CD4-positive, alpha-beta memory T cell (primary cell): ENCODE data around the gene TCF7. TPM values are rescaled to one million over a fixed set of nuclear protein-coding genes. Genes with fewer than 3 reads are reported as not detected.
"Not testable (repeated sequence)": the region's sequence is repeated elsewhere in the genome, so short reads cannot be mapped to it uniquely, and the experiment has no call there.

Experiments
- CTCF ChIA-PET: fragments of 350-600 bp; sonication (Branson Sonifier 250); formaldehyde crosslinking; loops from one replicate; lab custom pipeline; 2021; ENCODE audit warnings: inconsistent platforms; ENCODE audit not compliant: partially characterized antibody; lab: Charles Lee
- POLR2A ChIA-PET: fragments of 350-600 bp; sonication (Branson Sonifier 250); formaldehyde crosslinking; loops from one replicate; lab custom pipeline; 2021; ENCODE audit not compliant: partially characterized antibody; lab: Charles Lee
- DNase-seq, 5 donors: peaks; one replicate each; pipeline versions ENCODE4 v3.0.0 to v3.0.0-alpha.2; 2020 to 2022; ENCODE audit warnings: mixed read lengths in 1 of 5
- H3K27ac ChIP-seq: one replicate; pipeline ENCODE4 v1.7.0; 2013; ENCODE audit warnings: low read depth, low read length
- H3K27me3 ChIP-seq: 2 replicates; pipeline ENCODE4 v1.7.0; 2013; ENCODE audit warnings: mild to moderate bottlenecking, low read length, moderate library complexity; ENCODE audit not compliant: insufficient read depth
- H3K36me3 ChIP-seq: 2 replicates; pipeline ENCODE4 v1.7.0; 2013; ENCODE audit warnings: mild to moderate bottlenecking, low read length, moderate library complexity; ENCODE audit not compliant: insufficient read depth
- H3K4me1 ChIP-seq: 2 replicates; pipeline ENCODE4 v1.7.0; 2013; ENCODE audit warnings: mild to moderate bottlenecking, low read length, moderate library complexity; ENCODE audit not compliant: insufficient read depth
- H3K4me3 ChIP-seq, 2 donors: one replicate each; pipeline ENCODE4 v1.7.0; 2013; ENCODE audit warnings: low read length in 2 of 2, mild to moderate bottlenecking in 1 of 2
- H3K9me3 ChIP-seq, 2 donors: one replicate each; pipeline ENCODE4 v1.7.0; 2013; ENCODE audit warnings: low read length in 2 of 2, control low read depth in 1 of 2; ENCODE audit not compliant: control insufficient read depth in 1 of 2
- H3K27ac Mint-ChIP-seq, 7 donors: one replicate each; pipeline ENCODE4 v1.8.0; 2020 to 2021; ENCODE audit warnings: mixed read lengths in 7 of 7, mild to moderate bottlenecking in 6 of 7, inconsistent platforms in 3 of 7, moderate library complexity in 3 of 7
- H3K27me3 Mint-ChIP-seq, 2 donors: one replicate each; pipeline ENCODE4 v1.8.0; 2020 to 2021; ENCODE audit warnings: mixed read lengths in 2 of 2
- H3K36me3 Mint-ChIP-seq, 2 donors: one replicate each; pipeline ENCODE4 v1.8.0; 2020 to 2021; ENCODE audit warnings: mixed read lengths in 2 of 2, inconsistent platforms in 1 of 2, mild to moderate bottlenecking in 1 of 2
- H3K4me1 Mint-ChIP-seq, 4 donors: one replicate each; pipeline ENCODE4 v1.8.0; 2020 to 2021; ENCODE audit warnings: mixed read lengths in 4 of 4, mild to moderate bottlenecking in 1 of 4
- H3K4me3 Mint-ChIP-seq, 8 donors: one replicate each; pipeline ENCODE4 v1.8.0; 2020 to 2021; ENCODE audit warnings: mixed read lengths in 8 of 8, mild to moderate bottlenecking in 7 of 8, moderate library complexity in 6 of 8, inconsistent platforms in 3 of 8
- H3K9me3 Mint-ChIP-seq, 8 donors: one replicate each; pipeline ENCODE4 v1.8.0; 2020 to 2021; ENCODE audit warnings: mixed read lengths in 8 of 8, mild to moderate bottlenecking in 5 of 8, inconsistent platforms in 3 of 8, moderate library complexity in 1 of 8
- intact Hi-C: fragments of 100-400 bp; cut with micrococcal nuclease; formaldehyde crosslinking; loops from one replicate; pipeline ENCODE4 v1.15.1; 2023
- polyA plus RNA-seq, 2 donors: library from polyadenylated mRNA; unstranded; fragments of 300-500 nt; fragmentation: Illumina TruSeq; gene quantifications; one replicate each; pipeline ENCODE4 v1.2.3, GENCODE V29; 2021
- total RNA-seq, 2 experiments: library from RNA; stranded (reverse); gene quantifications; one replicate each; pipeline ENCODE4 v1.2.3, GENCODE V29; 2021

Gene TCF7
- total and polyA plus RNA-seq, 4 experiments from 2014 or later = 102 to 841 (median 622) TPM

DNA sequence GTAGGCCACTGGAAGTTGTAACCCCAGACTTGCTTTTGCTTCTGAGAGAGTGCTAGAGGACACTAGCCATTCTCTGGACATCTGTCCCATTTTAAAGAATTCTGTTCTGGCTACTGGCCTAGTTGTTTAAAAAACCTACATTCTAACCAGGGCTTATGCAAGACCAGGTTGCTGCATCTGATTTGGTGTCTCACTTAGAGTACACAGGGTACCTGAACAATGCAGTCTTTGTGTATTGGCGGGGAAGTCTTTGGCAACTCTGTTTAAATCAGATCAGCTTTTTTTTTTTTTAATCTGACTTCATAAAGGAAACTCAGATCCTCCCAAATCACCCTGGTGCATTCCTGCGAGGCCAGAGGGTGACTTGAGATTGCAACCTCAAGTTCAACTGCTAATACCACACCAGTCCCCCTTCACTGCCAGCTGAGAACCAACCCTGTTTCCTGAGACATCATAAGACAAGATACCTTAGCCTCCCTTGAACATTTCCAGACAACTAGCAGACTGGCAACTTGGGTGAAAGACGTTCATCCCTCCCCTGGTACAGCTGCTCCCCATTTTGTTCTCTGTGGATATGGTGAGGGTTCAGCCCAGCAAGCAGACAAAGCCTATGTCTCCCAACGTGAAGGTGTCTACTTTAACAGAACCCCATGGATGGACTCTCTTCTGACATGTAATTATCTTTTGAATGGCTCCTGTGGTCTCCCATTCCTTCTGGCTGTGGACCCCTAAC, 35.3 kb downstream of the TCF7 start:
- Histone ChIP-seq H3K27me3 (no peaks in the 10 kb centered on the region), H3K4me3 (no peak overlapping the region), H3K4me1 (peaks cover 50% of the 10 kb centered on the region), H3K27ac (peak overlapping the region; percentile 18), H3K9me3 (no peaks in the 10 kb centered on the region), H3K36me3 (peaks cover 62% of the 10 kb centered on the region)
- peak overlapping the region; percentile 82 to 98 (median 89) for H3K27ac Mint-ChIP-seq
- intact Hi-C loops = loop anchor here (2.0 kb wide), 1 partner anchor 27 kb away; the partner anchor contains the start of gene SKP1
- H3K9me3 Mint-ChIP-seq = peaks cover 0 to 1% (median 0%) of the 10 kb centered on the region in 8 donors
- peaks cover 46 to 80% of the 10 kb centered on the region in 2 donors for H3K36me3 Mint-ChIP-seq
- no peaks in the 10 kb centered on the region for H3K27me3 Mint-ChIP-seq
- peak overlapping the region in 2 of 8 donors; percentile 25 to 34 for H3K4me3 Mint-ChIP-seq
- CTCF ChIA-PET = interaction anchor here (1.1 to 25.4 kb wide), 8 partner anchors 7 to 123 kb away, joined by 3 to 603 read pairs (median 4); no protein-coding TSS in a partner anchor
- POLR2A ChIA-PET = interaction anchor here (0.6 to 23.7 kb wide), 15 partner anchors 11 to 151 kb away, joined by 3 to 313 read pairs (median 9); partner anchors contain the start of genes SKP1 and VDAC1
- peaks cover 43 to 79% (median 54%) of the 10 kb centered on the region in 4 donors for H3K4me1 Mint-ChIP-seq
- DNase-seq = no peak

GRCh38 chr5:134151723-134152122, 37.2 kb downstream of the TCF7 start:
- no peak overlapping the region for H3K27ac ChIP-seq
- H3K9me3 Mint-ChIP-seq = no peaks in the 10 kb centered on the region
- ChIA-PET CTCF (interaction anchor here (1.1 to 25.4 kb wide), 5 partner anchors 10 to 155 kb away, joined by 3 to 603 read pairs (median 4); no protein-coding TSS in a partner anchor), POLR2A (interaction anchor here (0.6 to 23.7 kb wide), 9 partner anchors 9 to 125 kb away, joined by 3 to 313 read pairs (median 11); partner anchors contain the start of genes PPP2CA and SKP1)
- H3K36me3 Mint-ChIP-seq = peaks cover 46 to 79% of the 10 kb centered on the region in 2 donors
- no peaks in the 10 kb centered on the region for H3K9me3 ChIP-seq
- H3K4me1 Mint-ChIP-seq = peaks cover 48 to 79% (median 59%) of the 10 kb centered on the region in 4 donors
- intact Hi-C loops = no loop called here
- H3K36me3 ChIP-seq = peaks cover 61% of the 10 kb centered on the region
- H3K27me3 Mint-ChIP-seq = no peaks in the 10 kb centered on the region
- peak overlapping the region in 6 of 7 donors; percentile 25 to 84 (median 72) for H3K27ac Mint-ChIP-seq
- peaks cover 64% of the 10 kb centered on the region for H3K4me1 ChIP-seq
- peak overlapping the region in 4 of 8 donors; percentile 14 to 35 (median 31) for H3K4me3 Mint-ChIP-seq
- H3K27me3 ChIP-seq = no peaks in the 10 kb centered on the region
- no peak overlapping the region for H3K4me3 ChIP-seq
- no peak for DNase-seq

DNA sequence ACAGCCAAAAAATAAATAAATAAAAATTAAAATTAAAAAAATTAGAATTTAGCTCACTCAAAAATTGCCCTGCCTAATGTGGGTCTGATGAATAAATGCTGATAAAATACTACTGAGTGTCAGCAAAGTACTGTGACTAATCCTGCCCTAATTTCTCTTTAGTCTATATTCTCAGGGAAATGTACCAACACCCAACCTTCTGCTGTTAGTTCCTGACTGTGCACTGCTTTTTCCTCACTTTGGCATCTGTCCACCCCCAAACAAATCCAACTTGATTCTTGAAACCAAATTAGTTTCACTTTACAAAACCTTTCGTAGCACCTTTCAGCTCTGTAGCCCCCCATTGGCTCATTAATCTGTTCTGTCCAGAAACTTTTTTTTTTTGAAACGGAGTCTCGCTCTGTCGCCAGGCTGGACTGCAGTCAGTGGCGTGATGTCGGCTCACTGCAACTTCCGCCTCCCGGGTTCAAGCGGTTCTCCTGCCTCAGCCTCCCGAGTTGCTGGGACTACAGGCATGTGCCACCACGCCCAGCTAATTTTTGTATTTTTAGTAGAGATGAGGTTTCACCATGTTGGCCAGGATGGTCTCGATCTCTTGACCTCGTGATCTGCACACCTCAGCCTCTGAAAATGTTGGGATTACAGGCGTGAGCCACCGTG, 37.8 kb downstream of the TCF7 start:
- Mint-ChIP-seq H3K4me1 (peaks cover 47 to 78% (median 59%) of the 10 kb centered on the region in 4 donors), H3K4me3 (peak overlapping the region in 5 of 8 donors; percentile 31 to 55 (median 50)), H3K27ac (peak overlapping the region; percentile 32 to 92 (median 80)), H3K36me3 (peaks cover 44 to 75% of the 10 kb centered on the region in 2 donors)
- CTCF ChIA-PET = interaction anchor here (0.7 to 25.4 kb wide), 11 partner anchors 10 to 156 kb away, joined by 3 to 603 read pairs (median 3); partner anchors contain the start of gene SKP1
- H3K4me3 ChIP-seq, H3K27me3 Mint-ChIP-seq, intact Hi-C loops, H3K27me3 ChIP-seq, H3K27ac ChIP-seq, H3K9me3 ChIP-seq, DNase-seq, H3K9me3 Mint-ChIP-seq: not testable (repeated sequence)
- Histone ChIP-seq H3K36me3 (peaks cover 56% of the 10 kb centered on the region), H3K4me1 (peaks cover 64% of the 10 kb centered on the region)
- POLR2A ChIA-PET = interaction anchor here (0.6 to 23.7 kb wide), 10 partner anchors 8 to 126 kb away, joined by 3 to 313 read pairs (median 6); partner anchors contain the start of gene SKP1

GRCh38 chr5:134153241-134153640, 38.8 kb downstream of the TCF7 start:
- Mint-ChIP-seq H3K27me3 (no peaks in the 10 kb centered on the region), H3K27ac (peak overlapping the region; percentile 13 to 83 (median 59)), H3K9me3 (no peaks in the 10 kb centered on the region), H3K4me3 (peak overlapping the region in 2 of 8 donors; percentile 33 to 44), H3K36me3 (peaks cover 53 to 80% of the 10 kb centered on the region in 2 donors), H3K4me1 (peaks cover 51 to 84% (median 66%) of the 10 kb centered on the region in 4 donors)
- H3K4me1 ChIP-seq = peaks cover 64% of the 10 kb centered on the region
- H3K4me3 ChIP-seq = no peak overlapping the region
- no peak for DNase-seq
- no peaks in the 10 kb centered on the region for H3K27me3 ChIP-seq
- ChIA-PET CTCF (interaction anchor here (0.7 to 25.4 kb wide), 13 partner anchors 9 to 137 kb away, joined by 3 to 603 read pairs (median 4); partner anchors contain the start of gene SKP1), POLR2A (interaction anchor here (0.7 to 23.7 kb wide), 9 partner anchors 8 to 148 kb away, joined by 3 to 313 read pairs (median 6); partner anchors contain the start of genes SKP1 and VDAC1)
- H3K9me3 ChIP-seq = no peaks in the 10 kb centered on the region
- H3K27ac ChIP-seq = no peak overlapping the region
- H3K36me3 ChIP-seq = peaks cover 65% of the 10 kb centered on the region
- intact Hi-C loops = no loop called here

- no peak overlapping the region for H3K27ac ChIP-seq
- H3K4me1 Mint-ChIP-seq = peaks cover 51 to 82% (median 67%) of the 10 kb centered on the region in 4 donors
- peaks cover 64% of the 10 kb centered on the region for H3K4me1 ChIP-seq
- peak overlapping the region; percentile 13 to 83 (median 62) for H3K27ac Mint-ChIP-seq
- no peak for DNase-seq
- ChIA-PET POLR2A (interaction anchor here (0.7 to 23.7 kb wide), 7 partner anchors 11 to 149 kb away, joined by 3 to 313 read pairs (median 4); partner anchors contain the start of genes SKP1 and VDAC1), CTCF (interaction anchor here (1.0 to 25.4 kb wide), 10 partner anchors 11 to 127 kb away, joined by 3 to 603 read pairs (median 5); partner anchors contain the start of gene SKP1)
- H3K36me3 ChIP-seq = peaks cover 69% of the 10 kb centered on the region
- peaks cover 57 to 82% of the 10 kb centered on the region in 2 donors for H3K36me3 Mint-ChIP-seq
- H3K27me3 Mint-ChIP-seq = no peaks in the 10 kb centered on the region
- H3K4me3 Mint-ChIP-seq = peak overlapping the region in 2 of 8 donors; percentile 33 to 44
- no peaks in the 10 kb centered on the region for H3K9me3 ChIP-seq
- no peak overlapping the region for H3K4me3 ChIP-seq
- H3K27me3 ChIP-seq = no peaks in the 10 kb centered on the region
- peaks cover 0 to 1% (median 0%) of the 10 kb centered on the region in 8 donors for H3K9me3 Mint-ChIP-seq
- intact Hi-C loops = loop anchor here (2.0 kb wide), 1 partner anchor 17 kb away; no protein-coding TSS in a partner anchor
These were observed 39.2 kb downstream of the TCF7 start for GRCh38 chr5:134153657-134154056.

DNA sequence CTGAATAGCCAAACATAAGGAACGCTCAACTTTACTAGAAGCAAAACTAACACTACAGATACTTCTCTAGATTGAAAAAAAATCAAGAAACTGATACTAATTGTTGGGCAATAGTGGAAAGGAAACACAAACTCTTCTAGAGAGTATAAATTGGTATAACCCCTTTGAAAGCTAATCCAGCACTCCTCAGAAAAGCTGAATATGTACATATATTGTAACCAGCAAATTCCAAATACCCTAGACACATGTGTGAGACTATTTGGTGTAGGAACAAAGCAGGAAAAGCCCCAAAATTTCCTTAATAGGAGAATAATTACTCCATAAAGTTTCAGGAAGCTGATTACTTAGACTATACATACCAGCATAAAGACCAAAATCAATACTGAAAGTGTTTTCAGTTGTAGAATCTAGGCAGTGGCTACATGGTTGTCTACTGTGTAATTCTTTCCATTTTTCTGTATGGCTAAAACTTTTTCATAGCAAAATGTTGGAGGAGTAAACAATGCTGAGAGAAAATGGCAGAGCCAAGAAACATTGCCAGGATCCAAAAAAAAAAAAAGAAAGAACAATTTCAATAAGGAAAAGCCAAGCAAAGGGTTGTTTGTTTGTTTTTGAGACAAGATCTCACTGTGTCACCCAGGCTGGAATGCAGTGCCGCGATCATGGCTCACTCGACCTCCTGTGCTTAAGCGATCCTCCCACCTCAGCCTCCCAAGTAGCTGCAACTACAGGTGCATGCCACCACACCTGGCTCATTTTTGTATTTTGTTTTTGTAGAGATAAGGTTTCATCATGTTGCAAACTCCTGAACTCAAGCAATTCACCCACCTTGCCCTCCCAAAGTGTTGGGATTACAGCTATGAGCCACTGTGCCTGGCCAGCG, 47.3 kb downstream of the TCF7 start:
- Histone ChIP-seq H3K27me3 (no peaks in the 10 kb centered on the region), H3K4me3 (no peak overlapping the region), H3K36me3 (peaks cover 60% of the 10 kb centered on the region), H3K9me3 (no peaks in the 10 kb centered on the region), H3K27ac (no peak overlapping the region), H3K4me1 (peaks cover 3% of the 10 kb centered on the region)
- POLR2A ChIA-PET = interaction anchor here (0.7 to 4.5 kb wide), 9 partner anchors 9 to 65 kb away, joined by 3 to 34 read pairs (median 4); partner anchors contain the start of genes PPP2CA and SKP1
- H3K27me3 Mint-ChIP-seq = no peaks in the 10 kb centered on the region
- peak overlapping the region in 5 of 7 donors; percentile 9 to 55 (median 22) for H3K27ac Mint-ChIP-seq
- intact Hi-C loops = no loop called here
- no peak overlapping the region for H3K4me3 Mint-ChIP-seq
- peaks cover 52 to 71% of the 10 kb centered on the region in 2 donors for H3K36me3 Mint-ChIP-seq
- H3K4me1 Mint-ChIP-seq = peaks cover 21 to 44% (median 32%) of the 10 kb centered on the region in 4 donors
- H3K9me3 Mint-ChIP-seq = peaks cover 0 to 6% (median 0%) of the 10 kb centered on the region in 8 donors
- CTCF ChIA-PET = interaction anchor here (0.6 to 5.4 kb wide), 9 partner anchors 9 to 426 kb away, joined by 3 to 35 read pairs (median 3); no protein-coding TSS in a partner anchor
- DNase-seq = no peak
